ENCODE results near the gene SLC9C1. TPM values are rescaled to one million over a fixed set of nuclear protein-coding genes. Genes with fewer than 3 reads are reported as not detected.

Gene SLC9C1
- total and polyA plus RNA-seq, 9 of the 15 experiments (the other 6 are each of a cell fraction or from before 2014, with no cell fraction given), result not detected

GRCh38 chr3:112306825-112307224, 12.8 kb upstream of the SLC9C1 start:
- in situ Hi-C loops (cut with MboI), result loop anchor here (25.0 kb wide), 1 partner anchor 205 kb away; no protein-coding TSS in a partner anchor
- intact Hi-C loops (cut with micrococcal nuclease), result no loop called here
- DNase-seq (ENCODE audit: extremely low read depth in 1 of 4, low spot score in 3 of 4), result no peak
- FAIRE-seq, result no peak
- TF ChIP-seq SNRNP70 (optimal IDR thresholded peaks at IDR 0.05; ENCODE audit: low read depth, low read length) (no peak), GATA2 (CRISPR knock-in tag; IDR thresholded peaks at IDR 0.05) (no peak), THAP12 (CRISPR knock-in tag; IDR thresholded peaks at IDR 0.05) (no peak), PURB (CRISPR knock-in tag; IDR thresholded peaks at IDR 0.05; ENCODE audit: low read depth) (no peak), GMEB1 (CRISPR knock-in tag; IDR thresholded peaks at IDR 0.05) (no peak), ZKSCAN8 (CRISPR knock-in tag; IDR thresholded peaks at IDR 0.05) (no peak), HDAC1 (IDR thresholded peaks at IDR 0.05) (no peak), ZSCAN29 (IDR thresholded peaks at IDR 0.05) (no peak), CBFB (CRISPR knock-in tag; IDR thresholded peaks at IDR 0.05) (no peak), ZNF263 (CRISPR knock-in tag; IDR thresholded peaks at IDR 0.05; ENCODE audit: borderline replicate concordance) (no peak), SOX6 (IDR thresholded peaks at IDR 0.05) (no peak), ILF3 (IDR thresholded peaks at IDR 0.05; ENCODE audit: borderline replicate concordance) (no peak), MTF1 (CRISPR knock-in tag; IDR thresholded peaks at IDR 0.05; ENCODE audit: borderline replicate concordance) (no peak), PHF21A (IDR thresholded peaks at IDR 0.05; ENCODE audit: borderline replicate concordance, low read depth) (no peak), DMBX1 (CRISPR knock-in tag; IDR thresholded peaks at IDR 0.05; ENCODE audit: borderline replicate concordance) (no peak), ZNF57 (CRISPR knock-in tag; IDR thresholded peaks at IDR 0.05) (no peak)
- TF ChIP-seq, protein P1, sequence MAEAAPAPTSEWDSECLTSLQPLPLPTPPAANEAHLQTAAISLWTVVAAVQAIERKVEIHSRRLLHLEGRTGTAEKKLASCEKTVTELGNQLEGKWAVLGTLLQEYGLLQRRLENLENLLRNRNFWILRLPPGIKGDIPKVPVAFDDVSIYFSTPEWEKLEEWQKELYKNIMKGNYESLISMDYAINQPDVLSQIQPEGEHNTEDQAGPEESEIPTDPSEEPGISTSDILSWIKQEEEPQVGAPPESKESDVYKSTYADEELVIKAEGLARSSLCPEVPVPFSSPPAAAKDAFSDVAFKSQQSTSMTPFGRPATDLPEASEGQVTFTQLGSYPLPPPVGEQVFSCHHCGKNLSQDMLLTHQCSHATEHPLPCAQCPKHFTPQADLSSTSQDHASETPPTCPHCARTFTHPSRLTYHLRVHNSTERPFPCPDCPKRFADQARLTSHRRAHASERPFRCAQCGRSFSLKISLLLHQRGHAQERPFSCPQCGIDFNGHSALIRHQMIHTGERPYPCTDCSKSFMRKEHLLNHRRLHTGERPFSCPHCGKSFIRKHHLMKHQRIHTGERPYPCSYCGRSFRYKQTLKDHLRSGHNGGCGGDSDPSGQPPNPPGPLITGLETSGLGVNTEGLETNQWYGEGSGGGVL (CRISPR knock-in tag; IDR thresholded peaks at IDR 0.05), result no peak
- Histone ChIP-seq H3K4me1 (replicated peaks in 1 of 2; ENCODE audit: control insufficient read depth in 2 of 2, insufficient read depth in 2 of 2, low read length in 2 of 2) (no peaks in the 10 kb centered on the region), H2AFZ (ENCODE audit: low read depth, low read length) (no peak overlapping the region), H3K79me2 (ENCODE audit: control insufficient read depth, insufficient read depth, low read length) (no peaks in the 10 kb centered on the region), H3K9ac (ENCODE audit: insufficient read depth in 1 of 2, low read depth in 2 of 2, low read length in 2 of 2) (no peak overlapping the region), H3K4me2 (ENCODE audit: insufficient read depth, low read length) (no peak overlapping the region), H3K4me3 (no peak overlapping the region), H3K9me3 (replicated peaks; ENCODE audit: control insufficient read depth, insufficient read depth, low read depth, low read length) (no peaks in the 10 kb centered on the region), H4K20me1 (replicated peaks; ENCODE audit: control insufficient read depth, insufficient read depth, low read length) (no peaks in the 10 kb centered on the region), H3K36me3 (ENCODE audit: control insufficient read depth, insufficient read depth, low read length) (no peaks in the 10 kb centered on the region), H3K27me3 (ENCODE audit: control insufficient read depth in 2 of 2, insufficient read depth in 2 of 2, low read length in 2 of 2) (no peaks in the 10 kb centered on the region), H3K27ac (ENCODE audit: extremely low read depth, low read depth, low read length) (no peak overlapping the region), H3K9me1 (ENCODE audit: control insufficient read depth, insufficient read depth, low read length) (no peaks in the 10 kb centered on the region)
- BruUV-seq (replicated peaks), result no TSS peak
- CTCF ChIA-PET (ENCODE audit: low intra/inter-chr PET ratio), result no interaction called here
- POLR2A ChIA-PET, result no interaction called here
- WGBS (ENCODE audit: insufficient coverage, low coverage, missing lambda C conversion rate), result 6% methylated on average over 9 of the region's 9 CpGs
- ATAC-seq, result no peak
